GM15510 (cell line): Measurements from ENCODE around the gene SLC6A6.

Experiments used
- POLR2A ChIP-seq: IDR thresholded peaks from 3 replicates; pipeline ENCODE4 v1.6.1; 2011; ENCODE audit warnings: borderline replicate concordance; ENCODE audit not compliant: insufficient read length; ENCODE audit errors: extremely low read depth

The SLC6A6 gene

DNA sequence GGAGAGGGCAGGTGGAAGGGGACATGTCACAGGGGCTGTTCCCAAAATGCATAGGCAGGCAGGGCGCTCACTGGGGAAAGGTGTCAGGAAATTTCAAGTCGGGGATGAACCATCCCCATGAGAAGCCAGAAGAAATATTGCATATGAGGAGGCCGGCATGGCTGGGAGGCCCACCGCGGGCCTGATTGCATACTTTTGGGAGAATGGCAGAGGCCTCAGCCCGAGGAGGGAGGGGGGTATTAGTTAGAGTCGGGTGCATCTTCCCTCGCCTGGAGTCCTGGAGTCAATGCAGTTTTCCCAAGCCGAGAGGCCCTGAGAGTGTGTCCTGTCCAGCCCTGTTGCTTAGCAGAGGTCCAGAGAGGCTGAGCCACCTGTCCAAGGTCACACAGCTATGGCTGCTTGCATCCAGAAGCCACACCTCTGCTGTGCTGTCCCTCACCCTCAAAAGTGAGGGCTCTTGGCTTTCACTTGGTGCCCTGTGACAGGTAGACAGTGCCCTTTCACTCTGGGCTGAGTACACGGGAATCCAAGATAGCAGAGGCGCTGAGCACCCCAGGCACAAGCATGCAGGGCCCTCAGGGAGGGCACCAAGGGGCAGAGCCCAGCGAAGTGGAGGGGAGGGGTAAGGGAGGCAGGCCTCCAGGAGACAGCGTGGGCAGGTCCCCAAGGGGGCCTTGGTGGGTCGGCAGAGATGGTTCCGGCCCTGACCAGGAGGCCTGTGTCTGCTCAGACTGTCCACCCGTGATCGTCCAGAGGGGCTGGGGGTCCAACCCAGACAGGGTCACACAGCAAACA lies 89.2 kb downstream of the SLC6A6 start:
- TF ChIP-seq POLR2A: no peak

DNA sequence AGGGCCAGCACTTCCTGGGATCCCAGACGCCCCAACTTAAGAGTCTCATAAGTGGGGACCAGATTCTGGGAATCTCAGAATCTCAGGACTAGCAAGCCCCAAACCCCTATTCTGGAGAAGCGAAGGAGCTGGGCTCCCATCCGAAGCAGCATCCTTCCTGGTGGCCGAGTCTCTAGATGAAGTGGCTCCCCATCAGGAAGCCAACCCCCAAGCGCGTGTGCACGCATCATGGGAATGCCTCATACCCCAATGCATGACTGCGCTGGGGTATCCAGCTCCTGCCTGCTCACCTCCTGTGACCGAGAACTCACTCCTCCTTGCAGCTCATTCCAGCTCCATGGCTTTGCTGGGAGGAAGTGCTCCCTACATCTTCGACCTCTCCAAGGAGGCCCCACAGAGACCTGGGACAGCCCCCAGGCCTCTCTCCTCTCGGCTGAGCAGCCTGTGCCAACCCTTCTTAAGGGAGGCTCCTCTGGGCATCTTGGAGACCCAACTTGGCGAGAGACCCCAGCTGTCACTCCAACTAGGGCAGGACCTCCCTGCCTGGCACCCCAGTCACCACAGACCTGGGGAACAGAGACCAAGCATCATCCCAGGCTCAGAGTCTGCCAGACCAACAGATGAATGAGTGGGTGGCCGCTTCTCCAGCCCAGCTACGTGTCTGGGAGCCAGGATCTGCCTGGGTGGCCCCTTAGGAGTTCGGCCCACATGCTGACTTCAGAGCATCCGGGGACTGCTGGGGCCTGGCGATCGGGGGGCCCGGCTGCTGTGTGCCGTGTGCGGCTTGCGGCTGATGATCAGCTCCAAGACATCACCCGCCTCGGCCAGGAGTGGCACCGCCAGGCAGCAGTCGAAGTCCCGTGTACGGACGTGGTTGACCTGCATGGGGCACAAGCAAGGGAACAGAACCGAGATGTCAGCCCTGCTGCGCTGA lies 90.8 kb downstream of the SLC6A6 start:
- no peak for TF ChIP-seq POLR2A

DNA sequence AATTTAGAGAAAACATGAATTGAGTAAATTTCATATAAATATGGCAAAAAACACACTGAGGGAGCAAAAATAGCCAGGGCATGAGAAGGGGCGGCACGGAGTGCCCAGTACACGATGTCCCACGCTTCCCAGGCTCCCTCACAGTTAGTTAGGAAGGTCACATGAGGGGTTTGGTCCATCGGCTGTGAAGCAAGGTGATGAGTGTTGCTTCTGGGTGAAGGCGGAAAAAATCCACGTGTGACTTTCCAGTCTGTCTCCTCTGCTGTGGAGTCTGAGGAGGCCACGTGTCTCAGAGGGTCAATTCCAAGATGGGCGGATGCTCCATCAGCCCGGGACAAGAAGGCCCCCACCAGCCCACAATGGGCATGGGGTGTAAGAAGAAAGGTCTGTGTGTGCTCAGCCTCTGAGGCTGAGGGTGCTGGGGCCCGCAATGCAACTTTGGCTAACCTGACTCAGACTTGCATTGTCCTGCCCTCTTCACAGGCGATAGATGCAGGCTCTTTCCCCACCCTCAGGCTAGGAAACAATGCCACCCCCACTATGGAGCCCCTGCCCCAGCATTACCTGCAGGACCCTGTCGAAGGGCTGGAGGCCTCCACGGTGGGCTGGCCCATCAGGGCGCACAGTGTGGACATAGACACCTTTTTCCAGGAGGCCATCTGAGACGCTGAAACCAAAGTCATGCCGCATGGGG lies 92.0 kb downstream of the SLC6A6 start:
- TF ChIP-seq POLR2A: no peak

DNA sequence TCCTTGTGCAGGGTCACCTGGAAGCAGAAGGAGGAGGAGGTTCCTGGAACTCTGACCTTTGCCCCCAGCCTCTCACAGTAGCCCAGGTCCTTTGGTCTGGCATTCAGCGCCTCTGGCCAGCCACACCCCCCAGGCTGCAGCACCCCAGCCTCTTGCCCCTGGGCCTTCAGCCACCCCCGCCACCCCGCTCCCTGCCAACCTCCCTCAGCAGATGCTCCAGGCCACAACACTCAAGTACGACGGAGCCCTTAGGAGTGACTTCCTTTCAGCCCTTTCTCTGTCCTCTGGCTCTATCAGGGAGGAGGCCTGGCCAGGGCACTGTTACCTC lies 92.5 kb downstream of the SLC6A6 start:
- TF ChIP-seq POLR2A: no peak

DNA sequence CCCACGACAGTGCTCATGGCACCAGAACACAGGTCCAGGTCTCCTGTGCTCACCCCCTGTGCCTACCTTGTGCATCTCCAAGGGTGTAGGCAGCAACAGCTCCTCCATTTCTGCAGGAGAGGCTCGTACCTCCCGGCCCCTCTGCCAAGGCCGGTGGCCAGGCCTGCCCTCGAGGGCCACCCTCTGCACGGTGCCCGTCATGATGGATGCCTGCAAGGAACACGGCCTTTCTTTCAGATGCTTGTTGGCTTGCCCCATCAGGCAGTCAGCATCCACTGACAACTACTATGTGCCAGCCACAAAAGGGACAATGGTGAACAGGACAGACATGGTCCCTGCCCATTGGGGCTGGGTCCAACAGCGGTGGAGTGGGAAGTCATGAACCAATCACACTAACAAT lies 93.9 kb downstream of the SLC6A6 start:
- TF ChIP-seq POLR2A: no peak

DNA sequence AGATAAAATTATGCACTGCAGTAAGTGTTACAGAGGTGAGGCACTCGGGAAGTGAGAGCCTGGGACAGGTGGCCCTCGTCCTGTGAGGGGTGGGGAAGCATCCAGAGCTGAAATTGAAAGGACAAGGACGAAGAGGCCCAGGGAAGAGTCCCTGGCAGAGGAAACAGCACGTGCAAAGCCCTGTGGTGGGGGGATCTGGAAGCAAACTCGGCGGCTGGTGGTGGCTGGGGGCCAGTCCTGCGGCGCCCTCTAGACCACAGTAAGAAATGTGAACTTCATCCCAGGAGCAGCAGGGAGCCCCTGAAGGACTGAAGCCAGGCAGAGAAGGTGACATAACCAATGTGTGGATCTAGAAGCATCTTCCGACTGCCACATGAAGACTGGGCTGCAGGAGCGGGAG lies 94.9 kb downstream of the SLC6A6 start:
- no peak for TF ChIP-seq POLR2A

DNA sequence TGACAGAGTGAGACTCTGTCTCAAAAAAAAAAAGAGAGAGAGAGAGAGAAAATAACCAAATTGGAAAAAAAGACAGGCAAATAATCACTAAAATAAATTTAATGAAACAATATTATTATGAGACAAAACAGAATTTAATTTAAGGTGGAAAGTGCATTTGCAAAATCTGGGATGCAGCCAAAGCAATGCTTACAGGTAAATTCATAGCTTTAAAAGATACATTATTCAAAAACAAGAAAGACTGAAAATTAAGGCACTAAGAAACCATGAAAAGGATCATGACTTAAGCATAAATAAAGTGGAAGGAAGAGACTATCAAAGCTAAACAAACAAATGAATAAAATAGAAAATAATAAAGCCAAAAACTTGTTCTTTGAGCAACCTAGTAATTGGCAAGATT lies 100.1 kb downstream of the SLC6A6 start:
- no peak for TF ChIP-seq POLR2A

DNA sequence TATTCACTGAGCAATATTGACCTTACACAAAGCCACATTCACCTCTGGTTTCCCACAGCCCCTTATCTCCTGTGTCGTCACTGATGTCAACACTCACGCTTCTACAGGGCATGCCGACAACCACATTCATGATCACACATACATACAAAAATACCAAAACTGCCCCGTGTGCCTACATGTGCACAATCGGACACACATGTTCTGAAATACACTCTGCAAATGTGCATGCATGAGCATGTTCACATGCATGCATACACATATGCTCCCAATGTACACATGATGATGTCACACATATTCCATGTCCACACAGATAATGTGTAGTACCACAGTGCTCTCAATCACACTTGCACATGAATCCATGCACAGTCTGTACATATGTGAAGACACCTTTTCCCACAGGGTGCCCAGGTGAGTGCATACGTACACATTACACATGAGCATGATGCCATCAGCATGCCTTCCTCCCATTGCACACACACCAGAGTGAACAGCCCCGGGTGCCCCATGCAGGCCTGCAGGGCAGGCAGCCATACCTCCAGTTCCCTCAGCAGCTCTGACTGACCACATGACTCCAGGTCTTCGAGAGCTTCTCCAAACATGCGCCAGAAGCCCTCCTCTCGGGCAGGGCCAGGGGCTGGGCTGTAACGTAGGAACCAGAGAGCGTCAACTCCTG lies 100.8 kb downstream of the SLC6A6 start:
- TF ChIP-seq POLR2A: no peak

DNA sequence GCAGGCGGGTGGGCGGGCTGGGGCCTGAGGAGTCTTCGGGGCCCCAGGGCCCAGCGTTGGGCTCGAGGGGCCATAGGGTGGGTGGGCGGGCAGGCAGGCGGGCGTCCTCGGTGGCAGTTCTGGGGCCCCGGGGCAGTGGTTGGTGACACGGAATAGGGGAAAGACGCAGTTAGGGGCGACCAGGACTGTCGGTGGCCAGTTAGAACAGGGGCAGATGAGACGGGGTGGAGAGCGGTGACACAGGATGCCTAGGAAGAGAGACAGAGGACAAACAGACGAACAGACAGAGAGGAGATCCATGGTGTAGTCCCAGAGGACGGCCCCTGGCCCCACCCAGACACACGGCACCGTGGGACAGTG lies 101.3 kb downstream of the SLC6A6 start:
- TF ChIP-seq POLR2A: no peak

DNA sequence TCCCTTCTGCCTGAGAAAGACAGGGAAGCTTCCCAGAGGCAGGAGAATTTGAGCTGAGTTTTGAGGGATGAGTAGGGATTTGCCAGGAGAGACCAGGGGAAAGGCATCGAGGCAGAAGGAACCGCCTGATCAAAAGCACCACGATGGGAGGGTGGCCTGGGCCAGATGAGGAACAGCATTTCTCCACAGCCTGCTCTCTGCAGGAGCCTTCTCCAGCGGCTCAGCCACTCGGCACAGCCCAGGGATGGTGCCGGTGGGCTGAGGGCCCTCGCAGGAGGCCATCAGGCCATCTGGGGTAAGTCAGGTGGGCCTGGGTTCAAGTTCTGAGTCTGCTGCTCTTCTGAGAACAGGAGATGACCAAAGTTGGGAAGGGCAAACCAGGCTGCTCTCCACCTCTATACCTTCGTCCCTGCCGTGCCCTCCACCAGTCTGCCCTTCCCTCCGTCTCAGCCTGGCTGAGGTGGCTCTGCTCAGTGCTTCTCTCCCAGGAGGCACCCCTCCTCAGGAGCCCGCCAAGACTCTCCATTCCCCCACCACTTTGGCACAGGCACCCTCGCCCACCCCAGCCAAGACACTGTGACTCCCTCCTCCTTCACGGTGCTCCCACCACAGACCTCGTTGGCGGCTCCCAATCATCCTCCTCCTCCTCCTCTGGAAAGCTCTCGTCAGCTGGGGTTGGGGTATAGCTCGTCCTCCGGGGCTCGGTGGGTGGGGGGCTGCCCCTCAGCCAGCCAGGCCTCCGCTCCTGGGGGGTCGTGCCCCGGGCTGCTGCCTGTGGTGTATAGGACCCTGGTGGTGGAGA lies 102.8 kb downstream of the SLC6A6 start:
- no peak for TF ChIP-seq POLR2A

DNA sequence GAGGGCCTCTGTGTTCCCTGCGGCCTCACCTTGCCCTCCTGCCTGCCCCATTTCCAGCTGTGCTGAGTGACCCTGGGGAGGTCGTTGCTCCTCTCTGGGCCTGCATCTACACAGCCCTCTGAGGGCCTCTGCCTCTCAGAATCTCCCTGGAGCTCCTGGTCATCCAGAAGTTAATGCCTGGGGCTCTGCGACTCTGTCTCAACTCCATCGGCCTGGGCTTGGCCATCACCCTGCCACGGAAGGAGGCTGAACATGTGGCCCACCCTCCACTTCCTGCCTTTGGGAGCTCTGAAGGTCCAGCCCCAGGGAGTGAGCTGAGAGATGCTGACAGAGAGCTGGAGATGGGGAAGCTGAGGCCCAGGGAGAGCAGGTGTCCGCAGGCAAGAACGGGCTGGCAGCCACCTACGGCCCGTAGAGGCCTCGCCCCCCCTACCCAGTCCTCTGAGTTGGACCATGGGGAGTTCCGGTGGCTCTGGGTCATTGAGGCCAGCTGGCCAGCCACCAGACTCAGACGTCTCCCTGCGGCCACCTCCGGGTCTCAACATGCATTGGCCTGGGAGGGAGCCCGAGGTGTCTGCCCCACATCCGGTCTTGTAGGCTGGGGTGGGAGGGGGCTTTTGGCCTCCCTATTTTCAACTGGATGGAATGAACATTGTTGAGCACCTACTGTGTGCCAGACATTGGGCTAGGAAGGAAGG lies 103.5 kb downstream of the SLC6A6 start:
- TF ChIP-seq POLR2A: no peak

DNA sequence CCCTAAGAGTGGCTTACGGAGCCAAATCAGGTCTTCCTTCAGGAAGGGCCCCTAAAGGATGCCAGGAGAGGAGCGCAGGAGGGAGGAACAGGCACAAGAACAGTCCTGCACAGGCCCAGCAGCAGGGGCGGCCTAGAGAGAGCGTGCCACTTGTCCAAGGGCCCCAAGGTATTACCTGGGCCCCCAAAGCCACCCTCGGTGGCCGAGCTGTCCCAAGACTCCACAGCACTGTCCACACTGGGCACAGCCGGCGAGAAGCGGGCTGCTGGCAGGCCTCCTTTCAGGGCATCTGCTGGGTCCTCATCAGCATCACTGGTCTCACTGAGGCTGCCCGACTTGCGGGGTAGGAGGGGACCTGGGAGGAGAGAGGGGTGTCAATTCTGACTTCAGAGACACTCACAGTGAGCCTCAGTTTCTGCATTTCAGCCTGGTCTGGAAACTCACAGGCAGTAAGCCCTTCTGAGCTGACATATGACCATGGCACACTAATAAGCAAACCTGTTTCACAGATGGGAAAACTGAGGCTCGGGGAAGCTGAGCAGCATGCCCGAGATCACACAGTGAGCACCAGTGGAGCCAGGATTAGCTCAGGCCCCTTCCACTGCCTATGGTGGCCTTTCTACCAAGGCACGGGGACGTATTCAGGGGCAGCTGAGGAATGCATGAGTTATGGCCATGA lies 104.4 kb downstream of the SLC6A6 start:
- TF ChIP-seq POLR2A: no peak

DNA sequence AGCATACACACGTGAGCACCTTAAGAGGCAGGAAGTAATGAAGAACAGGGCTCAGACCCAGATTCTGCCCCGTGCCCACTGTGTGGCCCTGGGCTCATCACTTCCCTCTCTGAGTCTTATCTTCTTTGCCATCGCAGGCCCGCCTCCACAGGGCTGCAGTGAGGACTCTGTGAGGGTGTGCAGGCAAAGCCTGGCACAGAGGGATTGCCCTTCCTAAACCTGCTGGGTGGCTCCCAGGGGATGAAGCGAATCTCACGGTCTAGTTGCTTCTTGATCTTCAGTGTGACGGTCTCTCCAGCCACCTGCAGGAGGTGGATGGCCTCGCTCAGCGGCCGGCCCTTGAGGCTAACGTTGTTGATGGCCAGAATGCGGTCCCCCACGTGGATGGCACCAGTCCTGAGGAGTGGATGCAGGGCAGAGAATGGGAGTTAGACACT lies 104.9 kb downstream of the SLC6A6 start:
- no peak for TF ChIP-seq POLR2A
